DND-41 (cell line): ENCODE data around the gene IER5.

ENCODE experiments used
- ATAC-seq: fragments of 200-7000 bp; cut with Tn5 transposase; 3 replicates; pipeline ENCODE4 v1.9.1; 2021; ENCODE audit warnings: low read depth; ENCODE audit not compliant: insufficient read depth
- DNase-seq: peaks from one replicate; pipeline ENCODE4 v3.0.0-alpha.2; 2020
- H2AFZ ChIP-seq: 2 replicates; pipeline ENCODE4 v1.6.0; 2012; ENCODE audit warnings: low read depth, low read length
- H3K27ac ChIP-seq: 2 replicates; pipeline ENCODE4 v1.5.1; 2012; ENCODE audit warnings: low read length, inconsistent platforms
- H3K27me3 ChIP-seq: fragments of 200-600 bp; sonication (generic); 2 replicates; pipeline ENCODE4 v1.6.0; 2012; ENCODE audit warnings: low read length, mild to moderate bottlenecking, inconsistent platforms; ENCODE audit not compliant: insufficient read depth, poor library complexity
- H3K36me3 ChIP-seq: 2 replicates; pipeline ENCODE4 v1.5.1; 2012; ENCODE audit warnings: low read length, inconsistent platforms; ENCODE audit not compliant: insufficient read depth
- H3K4me1 ChIP-seq: 2 replicates; pipeline ENCODE4 v1.5.1; 2012; ENCODE audit warnings: mild to moderate bottlenecking, low read length; ENCODE audit not compliant: insufficient read depth
- H3K4me2 ChIP-seq: 2 replicates; pipeline ENCODE4 v1.6.0; 2012; ENCODE audit warnings: mild to moderate bottlenecking, moderate library complexity, low read length, inconsistent platforms; ENCODE audit not compliant: insufficient read depth
- H3K4me3 ChIP-seq, 2 experiments: fragments of 200-600 bp in 1 of 2; shearing (Covaris generic) in 1 of 2; 2 replicates each; pipeline ENCODE4 v1.5.1; 2012 to 2016; ENCODE audit warnings: inconsistent platforms in 2 of 2, low read length in 2 of 2, mild to moderate bottlenecking in 2 of 2, low read depth in 1 of 2, moderate library complexity in 1 of 2
- H3K79me2 ChIP-seq: 2 replicates; pipeline ENCODE4 v1.6.0; 2012; ENCODE audit warnings: low read length, inconsistent platforms; ENCODE audit not compliant: insufficient read depth
- H3K9ac ChIP-seq: 2 replicates; pipeline ENCODE4 v1.6.0; 2012; ENCODE audit warnings: low read depth, mild to moderate bottlenecking, inconsistent platforms, low read length, moderate library complexity
- H3K9me3 ChIP-seq: 2 replicates; pipeline ENCODE4 v1.5.1; 2012; ENCODE audit warnings: low read length, moderate library complexity, mild to moderate bottlenecking, inconsistent platforms; ENCODE audit not compliant: insufficient read depth, severe bottlenecking
- H4K20me1 ChIP-seq: 2 replicates; pipeline ENCODE4 v1.6.0; 2012; ENCODE audit warnings: low read length; ENCODE audit not compliant: insufficient read depth
- CTCF ChIP-seq: IDR thresholded peaks from 2 replicates; pipeline ENCODE4 v1.5.1; 2012; ENCODE audit warnings: borderline replicate concordance, low read length, moderate library complexity, mild to moderate bottlenecking; ENCODE audit not compliant: poor library complexity, severe bottlenecking; ENCODE audit errors: extremely low read depth
- EZH2 ChIP-seq: IDR thresholded peaks from 3 replicates; pipeline ENCODE4 v1.6.1; 2012; ENCODE audit warnings: borderline replicate concordance, low read depth, mild to moderate bottlenecking, moderate library complexity, low read length, inconsistent platforms; ENCODE audit not compliant: severe bottlenecking

Gene IER5

GRCh38 chr1:181137217-181137743, 48.8 kb downstream of the IER5 start:
- Histone ChIP-seq H3K4me1 (peaks cover 36% of the 10 kb centered on the region), H3K4me2 (no peak overlapping the region)
- TF ChIP-seq CTCF (no peak), EZH2 (no peak)

GRCh38 chr1:181139631-181140061, 51.1 kb downstream of the IER5 start:
- H3K4me1 ChIP-seq = peaks cover 31% of the 10 kb centered on the region
- H3K9ac ChIP-seq = no peak overlapping the region
- H2AFZ ChIP-seq = no peak overlapping the region
- no peak for DNase-seq
- ATAC-seq = no peak
- no peaks in the 10 kb centered on the region for H3K27me3 ChIP-seq
- no peak for TF ChIP-seq CTCF
- no peak for TF ChIP-seq EZH2
- no peak overlapping the region for H3K27ac ChIP-seq
- H4K20me1 ChIP-seq = no peaks in the 10 kb centered on the region
- H3K36me3 ChIP-seq = no peaks in the 10 kb centered on the region
- no peak overlapping the region for H3K4me2 ChIP-seq
- no peak overlapping the region for H3K4me3 ChIP-seq
- H3K9me3 ChIP-seq = no peaks in the 10 kb centered on the region
- H3K79me2 ChIP-seq = no peaks in the 10 kb centered on the region

More at GRCh38 chr1:181137217-181137743, 48.8 kb downstream of the IER5 start:
- H2AFZ ChIP-seq = no peak overlapping the region
- H4K20me1 ChIP-seq = no peaks in the 10 kb centered on the region
- H3K27ac ChIP-seq = no peak overlapping the region
- no peaks in the 10 kb centered on the region for H3K9me3 ChIP-seq
- no peak overlapping the region for H3K9ac ChIP-seq
- no peaks in the 10 kb centered on the region for H3K27me3 ChIP-seq
- H3K4me3 ChIP-seq = no peak overlapping the region
- no peak for ATAC-seq
- DNase-seq = no peak
- H3K36me3 ChIP-seq = no peaks in the 10 kb centered on the region
- no peaks in the 10 kb centered on the region for H3K79me2 ChIP-seq

- no peak overlapping the region for H3K9ac ChIP-seq
- H3K27me3 ChIP-seq = no peaks in the 10 kb centered on the region
- ATAC-seq (no peak), DNase-seq (no peak)
- H3K36me3 ChIP-seq = no peaks in the 10 kb centered on the region
- no peak overlapping the region for H3K27ac ChIP-seq
- no peak overlapping the region for H3K4me2 ChIP-seq
- H3K9me3 ChIP-seq = no peaks in the 10 kb centered on the region
- no peaks in the 10 kb centered on the region for H3K79me2 ChIP-seq
- peaks cover 25% of the 10 kb centered on the region for H3K4me1 ChIP-seq
- H4K20me1 ChIP-seq = no peaks in the 10 kb centered on the region
- H3K4me3 ChIP-seq = no peak overlapping the region
- TF ChIP-seq EZH2 (no peak), CTCF (no peak)
- H2AFZ ChIP-seq = no peak overlapping the region
Observed at GRCh38 chr1:181140398-181140797, 51.9 kb downstream of the IER5 start.

- Histone ChIP-seq H3K9ac (no peak overlapping the region), H3K4me3 (no peak overlapping the region), H3K27ac (no peak overlapping the region), H3K79me2 (no peaks in the 10 kb centered on the region), H3K36me3 (no peaks in the 10 kb centered on the region), H4K20me1 (no peaks in the 10 kb centered on the region), H3K4me1 (peaks cover 25% of the 10 kb centered on the region), H3K9me3 (no peaks in the 10 kb centered on the region), H3K27me3 (no peaks in the 10 kb centered on the region), H2AFZ (no peak overlapping the region), H3K4me2 (no peak overlapping the region)
- ATAC-seq (no peak), DNase-seq (no peak)
- no peak for TF ChIP-seq EZH2
- TF ChIP-seq CTCF = no peak
Observed at GRCh38 chr1:181140891-181141290, 52.4 kb downstream of the IER5 start.
